Measurements from ENCODE around the gene LEMD1.

DNA sequence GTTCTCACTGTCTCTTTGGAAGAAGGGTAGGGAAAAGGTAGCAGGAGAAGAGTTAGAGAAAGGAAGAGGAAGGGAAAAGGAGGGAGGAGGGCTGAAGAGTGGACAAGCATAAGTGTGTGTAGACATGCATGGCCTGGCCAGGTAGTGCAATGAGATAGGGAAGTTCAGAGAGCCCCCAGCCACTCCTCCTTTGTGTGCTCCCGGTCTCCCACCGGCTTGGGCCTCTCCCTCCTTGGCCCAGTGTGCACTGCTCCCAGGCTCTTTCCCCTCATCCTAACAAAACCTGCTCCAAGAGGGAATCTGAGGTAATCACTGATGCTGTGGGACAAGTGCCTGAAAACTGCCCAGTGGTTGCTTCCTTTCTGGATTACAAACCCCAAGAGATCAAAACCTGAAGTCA is 10.3 kb upstream of the LEMD1 start:
- TF ChIP-seq, protein P1, sequence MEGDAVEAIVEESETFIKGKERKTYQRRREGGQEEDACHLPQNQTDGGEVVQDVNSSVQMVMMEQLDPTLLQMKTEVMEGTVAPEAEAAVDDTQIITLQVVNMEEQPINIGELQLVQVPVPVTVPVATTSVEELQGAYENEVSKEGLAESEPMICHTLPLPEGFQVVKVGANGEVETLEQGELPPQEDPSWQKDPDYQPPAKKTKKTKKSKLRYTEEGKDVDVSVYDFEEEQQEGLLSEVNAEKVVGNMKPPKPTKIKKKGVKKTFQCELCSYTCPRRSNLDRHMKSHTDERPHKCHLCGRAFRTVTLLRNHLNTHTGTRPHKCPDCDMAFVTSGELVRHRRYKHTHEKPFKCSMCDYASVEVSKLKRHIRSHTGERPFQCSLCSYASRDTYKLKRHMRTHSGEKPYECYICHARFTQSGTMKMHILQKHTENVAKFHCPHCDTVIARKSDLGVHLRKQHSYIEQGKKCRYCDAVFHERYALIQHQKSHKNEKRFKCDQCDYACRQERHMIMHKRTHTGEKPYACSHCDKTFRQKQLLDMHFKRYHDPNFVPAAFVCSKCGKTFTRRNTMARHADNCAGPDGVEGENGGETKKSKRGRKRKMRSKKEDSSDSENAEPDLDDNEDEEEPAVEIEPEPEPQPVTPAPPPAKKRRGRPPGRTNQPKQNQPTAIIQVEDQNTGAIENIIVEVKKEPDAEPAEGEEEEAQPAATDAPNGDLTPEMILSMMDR (IDR thresholded peaks at IDR 0.05; ENCODE audit: low read length): no peak
- TF ChIP-seq EZH2 (IDR thresholded peaks at IDR 0.05; ENCODE audit: borderline replicate concordance, low read length): no peak
